Airway epithelial cell (primary cell): ENCODE measurements around the gene AFTPH. TPM values are rescaled to one million over a fixed set of nuclear protein-coding genes. Genes with fewer than 3 reads are reported as not detected.

Experiments
- total RNA-seq: library from RNA; depleted of rRNA; stranded (reverse); fragments of >200 nt; gene quantifications from 2 replicates; pipeline ENCODE4 v1.2.3, GENCODE V29; 2015

The AFTPH gene
- 23.3 and 25.2 TPM in 2 replicates for total RNA-seq

DNA sequence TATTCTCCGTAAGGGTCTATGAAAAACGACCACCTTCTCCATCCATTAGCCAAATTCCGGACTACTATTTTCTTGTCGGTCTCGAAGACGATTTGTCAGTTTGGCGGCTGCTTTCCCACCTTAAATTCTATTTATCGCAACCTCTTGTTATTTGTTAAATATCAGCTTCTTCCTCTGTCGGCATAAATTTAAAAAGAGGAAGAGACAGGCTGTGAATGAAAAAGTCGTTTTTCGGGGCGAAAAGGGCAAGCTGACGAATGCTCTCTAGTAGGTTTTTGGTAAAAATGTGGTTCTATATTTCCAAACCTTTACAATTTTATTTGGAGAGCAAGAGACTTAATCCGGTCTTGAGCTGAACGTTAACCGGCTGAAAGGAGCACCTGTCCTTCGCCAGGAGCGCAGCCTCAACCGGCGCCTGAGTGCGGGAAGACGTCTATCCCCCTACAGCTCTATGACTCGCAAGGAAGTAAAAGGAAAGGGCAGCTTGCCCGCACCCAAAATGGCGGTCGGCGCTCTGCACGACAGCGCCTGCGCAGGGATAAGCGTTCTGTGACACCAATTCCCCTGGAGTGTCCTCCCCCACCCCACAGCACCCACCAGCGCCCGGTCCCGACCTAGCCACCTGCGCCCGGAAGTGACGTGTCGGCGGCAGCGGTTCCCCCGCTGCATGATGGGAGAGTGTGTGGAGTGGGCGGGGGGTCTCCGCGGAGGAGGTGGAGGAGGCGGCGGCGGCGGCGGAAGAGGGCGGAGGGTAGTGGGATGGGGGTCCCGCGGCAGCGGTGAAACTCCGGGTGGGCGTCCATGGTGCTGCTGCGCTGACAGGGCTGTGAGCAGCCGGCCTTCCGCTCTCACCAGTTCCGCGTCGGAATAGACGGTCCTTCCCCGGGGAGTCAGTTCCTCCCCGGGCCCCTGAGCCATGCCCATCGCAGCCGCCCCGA, at the start of gene AFTPH:
Gene AFTPH (plus strand): TSS at position 663 of the 938 bp plus-strand sequence. CDS start 27,147 bp downstream, outside the sequence.

Other genes starting within 250 kb of the AFTPH start
- gene LGALSL, start 70.2 kb upstream of the AFTPH start, total RNA-seq: 26.9 and 50.7 TPM in 2 replicates
- 15.4 and 23.6 TPM in 2 replicates for gene SERTAD2, start 129.6 kb downstream of the AFTPH start, total RNA-seq